T-cell (primary cell): ENCODE data around the gene STARD4. TPM values are rescaled to one million over a fixed set of nuclear protein-coding genes. Genes with fewer than 3 reads are reported as not detected.

Experiments used
- ATAC-seq, 4 experiments: fragments of 200-7000 bp in 3 of 4; fragments of 150-1000 bp in 1 of 4; cut with Tn5 transposase; replicated peaks in 1 of 4; 1 replicate in 3 of 4; 2 replicates in 1 of 4; pipeline ENCODE4 v1.10.0; 2021; ENCODE audit warnings: moderate library complexity in 3 of 4, mild to moderate bottlenecking in 2 of 4, moderate number of reproducible peaks in 1 of 4
- CTCF ChIA-PET, 2 donors: fragments of 300-600 bp; sonication (Branson Sonifier 250); formaldehyde crosslinking; loops; one replicate each; lab custom pipeline; 2022; ENCODE audit warnings: antibody characterized with exemption in 2 of 2; lab: Charles Lee
- POLR2A ChIA-PET, 2 donors: fragments of 300-600 bp; sonication (Branson Sonifier 250); formaldehyde crosslinking; loops; one replicate each; lab custom pipeline; 2022; ENCODE audit warnings: antibody characterized with exemption in 2 of 2; lab: Charles Lee
- DNase-seq, 35 experiments: peaks; one replicate each; pipeline versions ENCODE4 v3.0.0 to v3.0.0-alpha.2; 2013 to 2023
- H3K27ac ChIP-seq: one replicate; pipeline ENCODE4 v1.5.1; 2013; ENCODE audit warnings: low read length
- H3K27me3 ChIP-seq, 2 experiments: replicated peaks in 1 of 2; 1 replicate in 1 of 2; 2 replicates in 1 of 2; pipeline versions ENCODE4 v1.6.1 to v1.7.0; 2013; ENCODE audit warnings: low read length in 1 of 2, mixed read lengths in 1 of 2; ENCODE audit not compliant: control insufficient read depth in 2 of 2, insufficient read depth in 2 of 2; ENCODE audit errors: extremely low read depth in 1 of 2
- H3K36me3 ChIP-seq, 2 donors: 1 replicate in 1 of 2; 2 replicates in 1 of 2; pipeline versions ENCODE4 v1.6.1 to v1.7.0; 2013; ENCODE audit warnings: low read length in 1 of 2; ENCODE audit not compliant: control insufficient read depth in 2 of 2, insufficient read depth in 1 of 2; ENCODE audit errors: extremely low read depth in 1 of 2
- H3K4me1 ChIP-seq, 2 experiments: 1 replicate in 1 of 2; 2 replicates in 1 of 2; pipeline versions ENCODE4 v1.6.1 to v1.7.0; 2013; ENCODE audit warnings: low read length in 2 of 2, mixed read lengths in 1 of 2; ENCODE audit not compliant: insufficient read depth in 2 of 2, control insufficient read depth in 1 of 2; ENCODE audit errors: extremely low read depth in 1 of 2
- H3K4me3 ChIP-seq, 2 donors: 1 replicate in 1 of 2; 2 replicates in 1 of 2; pipeline versions ENCODE4 v1.5.1 to v1.7.0; 2013; ENCODE audit warnings: mild to moderate bottlenecking in 2 of 2, low read length in 1 of 2, moderate library complexity in 1 of 2; ENCODE audit not compliant: control insufficient read depth in 1 of 2; ENCODE audit errors: extremely low read depth in 1 of 2
- H3K9me3 ChIP-seq: 2 replicates; pipeline ENCODE4 v1.7.0; 2013
- H3K27ac Mint-ChIP-seq, 2 donors: one replicate each; pipeline ENCODE4 v1.8.0; 2020 to 2021; ENCODE audit warnings: mild to moderate bottlenecking in 2 of 2, mixed read lengths in 2 of 2
- H3K27me3 Mint-ChIP-seq, 2 donors: one replicate each; pipeline ENCODE4 v1.8.0; 2021 to 2022; ENCODE audit warnings: mixed read lengths in 2 of 2
- H3K36me3 Mint-ChIP-seq: one replicate; pipeline ENCODE4 v1.8.0; 2021; ENCODE audit warnings: mixed read lengths
- H3K4me1 Mint-ChIP-seq, 3 donors: one replicate each; pipeline ENCODE4 v1.8.0; 2020 to 2022; ENCODE audit warnings: mixed read lengths in 3 of 3, mild to moderate bottlenecking in 1 of 3
- H3K4me3 Mint-ChIP-seq, 3 donors: one replicate each; pipeline ENCODE4 v1.8.0; 2020 to 2022; ENCODE audit warnings: mild to moderate bottlenecking in 3 of 3, mixed read lengths in 3 of 3, moderate library complexity in 3 of 3
- H3K9me3 Mint-ChIP-seq, 3 donors: one replicate each; pipeline ENCODE4 v1.8.0; 2020 to 2022; ENCODE audit warnings: mixed read lengths in 3 of 3
- WGBS: methylation state at CpG from one replicate; pipeline ENCODE4 v1.1.5; 2013; ENCODE audit warnings: missing lambda C conversion rate; ENCODE audit not compliant: insufficient coverage; 5-methylcytosine and 5-hydroxymethylcytosine counted together
- total RNA-seq, 35 experiments: library from RNA in 6 of 35; stranded (reverse) in 6 of 35; fragments of 120-200 nt in 1 of 35; gene quantifications; one replicate each; pipeline versions ENCODE4 v1.2.1 to v1.2.4 and lab custom pipeline; 2013 to 2026

STARD4 gene
- total RNA-seq, 5 donors from 2014 or later (not counting 1 experiment from before 2014, with no cell fraction given) = 10.2 to 16.5 (median 12.0) TPM

DNA sequence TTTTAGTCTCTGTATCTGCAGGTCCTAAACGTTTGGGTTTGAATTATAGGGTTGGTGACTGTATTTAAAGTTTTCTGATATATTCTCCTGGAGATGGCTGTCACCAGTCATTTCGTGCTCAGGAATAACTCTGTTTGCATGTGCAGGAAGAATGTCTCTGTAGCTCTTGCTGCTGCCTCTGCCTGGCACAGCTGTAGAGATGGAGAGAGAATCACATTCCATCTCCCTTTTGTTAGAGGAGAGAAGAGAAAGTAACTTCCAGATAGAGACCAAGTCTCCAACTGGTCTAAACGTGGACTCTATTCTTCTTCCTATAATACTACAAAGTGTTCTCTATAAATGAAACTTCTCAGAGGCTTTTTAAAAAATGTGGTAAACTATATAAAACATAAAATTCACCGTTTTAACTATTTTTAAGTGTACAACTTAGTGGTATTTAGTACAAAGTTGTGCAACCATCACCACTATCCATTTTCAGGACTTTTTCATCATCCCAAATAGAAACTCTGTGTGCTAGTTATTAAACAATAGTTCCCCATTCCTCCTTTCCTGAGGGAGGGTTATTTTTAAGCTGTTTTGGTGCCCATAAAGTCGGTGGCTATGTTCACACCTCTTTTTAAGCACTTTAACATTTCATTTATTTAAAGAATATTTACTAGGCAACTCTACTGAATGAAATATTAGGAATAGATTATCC, 20.7 kb upstream of the STARD4 start:
- H3K4me1 Mint-ChIP-seq = peaks cover 18 to 22% (median 20%) of the 10 kb centered on the region in 3 donors
- no peaks in the 10 kb centered on the region for H3K36me3 ChIP-seq
- 69% methylated on average over 2 of the region's 5 CpGs for WGBS
- peaks cover 0 to 14% (median 0%) of the 10 kb centered on the region in 3 donors for H3K9me3 Mint-ChIP-seq
- H3K27ac ChIP-seq = no peak overlapping the region
- H3K27me3 Mint-ChIP-seq = peaks cover under 1 to 4% of the 10 kb centered on the region in 2 donors
- no peaks in the 10 kb centered on the region for H3K27me3 ChIP-seq
- H3K27ac Mint-ChIP-seq = no peak overlapping the region
- peaks cover 10 to 12% of the 10 kb centered on the region in 2 experiments for H3K4me1 ChIP-seq
- no peak overlapping the region for H3K4me3 Mint-ChIP-seq
- H3K4me3 ChIP-seq = no peak overlapping the region
- ChIA-PET POLR2A (no interaction called here), CTCF (interaction anchor here in 1 of 2 donors (1.3 kb wide), 1 partner anchor 18 kb away, joined by 7 read pairs; no protein-coding TSS in a partner anchor)
- no peak for DNase-seq
- ATAC-seq = no peak
- peaks cover 7% of the 10 kb centered on the region for H3K36me3 Mint-ChIP-seq
- no peaks in the 10 kb centered on the region for H3K9me3 ChIP-seq

DNA sequence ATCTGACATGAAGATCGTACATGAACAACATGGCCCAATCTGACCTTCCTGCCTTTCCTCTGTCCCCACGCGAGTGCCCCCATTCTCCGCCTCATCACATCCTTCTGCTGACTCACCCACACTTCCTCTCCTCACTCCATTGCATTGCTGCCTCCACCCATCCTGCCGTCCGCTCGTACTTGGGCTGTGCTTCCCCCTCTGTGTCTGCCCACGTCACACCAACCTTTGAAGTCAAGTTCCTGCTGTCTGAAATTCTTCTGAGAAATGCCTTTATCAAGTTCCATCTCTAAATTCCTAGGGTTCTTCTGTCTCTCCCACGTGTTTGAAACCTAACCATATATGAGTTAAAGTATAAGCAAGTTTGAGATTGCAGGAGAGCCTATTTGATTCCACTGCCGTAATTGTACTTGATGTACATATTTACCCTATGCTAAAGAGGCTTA, 18.0 kb upstream of the STARD4 start:
- ChIA-PET POLR2A (interaction anchor here (0.5 to 1.0 kb wide), 3 partner anchors 11 to 307 kb away, joined by 3 to 4 read pairs (median 4); no protein-coding TSS in a partner anchor), CTCF (interaction anchor here (0.5 to 2.0 kb wide), 4 partner anchors 17 to 41 kb away, joined by 3 to 22 read pairs (median 4); no protein-coding TSS in a partner anchor)
- Mint-ChIP-seq H3K9me3 (peaks cover 0 to 14% (median 0%) of the 10 kb centered on the region in 3 donors), H3K27ac (peak overlapping the region; percentile 79), H3K4me1 (peaks cover 18 to 22% (median 20%) of the 10 kb centered on the region in 3 donors), H3K4me3 (peak overlapping the region; percentile 60 to 63 (median 63)), H3K27me3 (no peaks in the 10 kb centered on the region), H3K36me3 (peaks cover 7% of the 10 kb centered on the region)
- Histone ChIP-seq H3K9me3 (no peaks in the 10 kb centered on the region), H3K27ac (peak overlapping the region; percentile 77), H3K4me1 (peaks cover 10 to 12% of the 10 kb centered on the region in 2 experiments), H3K27me3 (no peaks in the 10 kb centered on the region), H3K36me3 (no peaks in the 10 kb centered on the region), H3K4me3 (peak overlapping the region in 1 of 2 donors; percentile 15)
- DNase-seq (peak; percentile 48 to 92 (median 85)), ATAC-seq (peak; percentile 99 to 100 (median 100))
- 0% methylated on average over 7 of the region's 10 CpGs for WGBS

DNA sequence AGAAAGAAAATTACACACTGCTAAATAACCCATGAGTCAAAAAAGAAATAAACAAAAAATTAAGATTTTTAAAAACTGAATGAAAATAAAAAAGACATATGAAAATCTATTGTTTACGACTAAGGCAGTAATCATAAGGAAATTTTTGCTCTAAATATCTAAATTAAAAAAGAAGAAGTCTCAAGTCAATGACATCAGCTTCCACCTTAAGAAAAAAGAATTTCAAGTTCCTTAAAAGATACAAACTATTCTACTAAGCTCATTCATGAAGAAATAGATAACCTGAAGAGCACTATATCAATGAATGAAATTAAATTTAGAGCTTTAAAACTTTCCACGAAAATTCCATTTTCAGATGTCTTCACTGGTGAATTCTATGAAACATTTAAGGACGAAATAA, 15.7 kb upstream of the STARD4 start:
- CTCF ChIA-PET = interaction anchor here in 1 of 2 donors (0.6 kb wide), 1 partner anchor 19 kb away, joined by 3 read pairs; no protein-coding TSS in a partner anchor
- Mint-ChIP-seq H3K27ac (no peak overlapping the region), H3K9me3 (peaks cover 0 to 4% (median 0%) of the 10 kb centered on the region in 3 donors), H3K27me3 (no peaks in the 10 kb centered on the region), H3K36me3 (no peaks in the 10 kb centered on the region), H3K4me3 (no peak overlapping the region), H3K4me1 (peaks cover 18 to 22% (median 20%) of the 10 kb centered on the region in 3 donors)
- peaks cover 10 to 12% of the 10 kb centered on the region in 2 experiments for H3K4me1 ChIP-seq
- H3K4me3 ChIP-seq = no peak overlapping the region
- no peaks in the 10 kb centered on the region for H3K27me3 ChIP-seq
- H3K27ac ChIP-seq = no peak overlapping the region
- no peaks in the 10 kb centered on the region for H3K9me3 ChIP-seq
- POLR2A ChIA-PET = interaction anchor here in 1 of 2 donors (0.6 kb wide), 1 partner anchor 17 kb away, joined by 3 read pairs; no protein-coding TSS in a partner anchor
- H3K36me3 ChIP-seq = no peaks in the 10 kb centered on the region
- ATAC-seq (no peak), DNase-seq (no peak)
- no CpG with 5 or more reads among the region's 3 CpGs for WGBS

DNA sequence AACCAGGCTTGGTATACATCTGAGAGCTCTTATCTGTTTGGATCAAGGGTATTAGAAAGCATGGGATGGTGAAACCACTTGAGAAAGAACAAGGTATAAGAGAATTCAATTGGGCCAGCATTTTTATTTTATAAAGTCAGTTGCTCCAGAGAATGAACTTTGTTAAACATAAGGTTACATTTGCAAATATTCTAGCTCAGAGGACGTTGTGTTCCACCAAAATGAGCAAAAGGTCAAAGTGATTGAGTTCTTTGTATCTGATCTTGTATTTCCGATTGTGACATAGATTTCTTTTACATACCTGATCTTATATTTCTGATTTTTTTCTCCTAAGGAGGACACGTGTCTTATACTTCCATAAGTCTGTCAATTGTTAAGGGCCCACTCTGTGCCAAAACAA, 8.6 kb upstream of the STARD4 start:
- no peak for ATAC-seq
- 100% methylated on average over 1 of the region's 3 CpGs for WGBS
- Histone ChIP-seq H3K4me1 (no peaks in the 10 kb centered on the region), H3K27me3 (no peaks in the 10 kb centered on the region), H3K36me3 (no peaks in the 10 kb centered on the region), H3K4me3 (no peak overlapping the region), H3K27ac (no peak overlapping the region), H3K9me3 (no peaks in the 10 kb centered on the region)
- no peaks in the 10 kb centered on the region for H3K9me3 Mint-ChIP-seq
- no peaks in the 10 kb centered on the region for H3K36me3 Mint-ChIP-seq
- no peak overlapping the region for H3K4me3 Mint-ChIP-seq
- ChIA-PET POLR2A (no interaction called here), CTCF (interaction anchor here in 1 of 2 donors (1.6 kb wide), 1 partner anchor 11 kb away, joined by 15 read pairs; no protein-coding TSS in a partner anchor)
- no peak overlapping the region for H3K27ac Mint-ChIP-seq
- no peaks in the 10 kb centered on the region for H3K4me1 Mint-ChIP-seq
- no peak for DNase-seq
- H3K27me3 Mint-ChIP-seq = no peaks in the 10 kb centered on the region

DNA sequence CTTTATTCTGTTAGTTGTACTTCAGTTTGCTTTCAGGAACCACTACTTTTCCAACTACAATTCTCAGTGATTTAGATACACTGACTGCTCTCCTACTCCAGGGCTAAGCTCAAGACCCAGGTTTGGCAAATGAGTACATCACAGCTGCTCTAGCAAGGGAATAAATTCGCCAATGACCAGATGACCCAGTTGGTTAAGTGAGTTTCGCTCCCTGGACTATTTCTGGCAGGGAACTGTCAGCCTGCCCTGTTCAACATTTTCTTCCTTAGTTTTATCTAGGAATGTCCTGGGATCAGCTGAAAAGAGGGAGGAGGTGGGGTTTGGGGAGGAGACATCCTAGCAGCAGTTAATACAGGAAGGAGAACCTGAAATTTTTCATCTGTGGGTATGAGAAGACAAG, 6.4 kb upstream of the STARD4 start:
- ChIA-PET CTCF (no interaction called here), POLR2A (interaction anchor here in 1 of 2 donors (0.7 kb wide), 1 partner anchor 12 kb away, joined by 4 read pairs; no protein-coding TSS in a partner anchor)
- WGBS = 100% methylated on average over 1 of the region's 2 CpGs
- Histone ChIP-seq H3K4me1 (no peaks in the 10 kb centered on the region), H3K4me3 (no peak overlapping the region), H3K9me3 (no peaks in the 10 kb centered on the region), H3K27me3 (no peaks in the 10 kb centered on the region), H3K27ac (no peak overlapping the region), H3K36me3 (no peaks in the 10 kb centered on the region)
- ATAC-seq (no peak), DNase-seq (no peak)
- no peaks in the 10 kb centered on the region for H3K27me3 Mint-ChIP-seq
- H3K4me3 Mint-ChIP-seq = no peak overlapping the region
- H3K27ac Mint-ChIP-seq = no peak overlapping the region
- H3K9me3 Mint-ChIP-seq = no peaks in the 10 kb centered on the region
- H3K4me1 Mint-ChIP-seq = no peaks in the 10 kb centered on the region
- no peaks in the 10 kb centered on the region for H3K36me3 Mint-ChIP-seq

DNA sequence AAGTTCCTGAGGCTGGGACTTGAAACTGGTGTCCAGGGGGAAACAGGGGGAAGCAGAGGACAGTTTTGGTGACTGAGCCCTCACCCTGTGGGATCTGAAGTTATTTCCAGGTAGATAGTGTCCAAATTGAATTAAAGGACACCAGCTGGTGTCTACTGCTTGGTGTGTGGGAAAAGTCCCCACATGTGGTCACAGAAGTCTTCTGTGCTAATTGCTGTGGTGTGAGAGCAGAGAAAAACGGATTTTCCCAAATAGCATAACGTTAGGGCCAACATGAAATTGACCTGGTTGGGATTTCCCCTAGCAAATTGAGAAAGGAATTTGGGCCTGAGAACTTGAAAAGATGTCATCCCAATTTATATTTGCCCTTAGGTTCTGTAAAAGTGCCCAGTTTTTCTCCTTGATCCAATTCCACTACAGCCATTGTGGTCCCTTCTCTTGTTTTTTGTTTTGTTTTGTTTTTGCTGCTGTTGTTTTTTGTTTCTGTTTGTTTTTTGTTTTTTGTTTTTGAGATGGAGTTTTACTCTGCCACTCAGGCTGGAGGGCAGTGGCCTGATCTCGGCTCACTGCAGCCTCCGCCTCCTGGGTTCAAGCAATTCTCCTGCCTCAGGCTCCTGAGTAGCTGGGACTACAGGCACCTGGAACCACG, 5.6 kb upstream of the STARD4 start:
- Histone ChIP-seq H3K27me3 (no peaks in the 10 kb centered on the region), H3K27ac (no peak overlapping the region), H3K9me3 (no peaks in the 10 kb centered on the region), H3K4me1 (peaks cover 2 to 3% of the 10 kb centered on the region in 2 experiments), H3K4me3 (no peak overlapping the region), H3K36me3 (no peaks in the 10 kb centered on the region)
- H3K27ac Mint-ChIP-seq = no peak overlapping the region
- no peaks in the 10 kb centered on the region for H3K36me3 Mint-ChIP-seq
- no peak for ATAC-seq
- H3K4me3 Mint-ChIP-seq = no peak overlapping the region
- DNase-seq = no peak
- no peaks in the 10 kb centered on the region for H3K27me3 Mint-ChIP-seq
- H3K4me1 Mint-ChIP-seq = peaks cover under 1 to 3% (median 2%) of the 10 kb centered on the region in 3 donors
- no peaks in the 10 kb centered on the region for H3K9me3 Mint-ChIP-seq
- WGBS = 87% methylated on average over 3 of the region's 5 CpGs
- CTCF ChIA-PET = no interaction called here
- POLR2A ChIA-PET = no interaction called here
